ENCODE measurements around the gene ABCA8. TPM values are rescaled to one million over a fixed set of nuclear protein-coding genes. Genes with fewer than 3 reads are reported as not detected.
"Not testable (repeated sequence)": the region's sequence is repeated elsewhere in the genome, so short reads cannot be mapped to it uniquely, and the experiment has no call there.

ABCA8 gene
- polyA plus RNA-seq, 3 donors = 3.7 to 32.8 (median 22.9) TPM

- H3K27ac ChIP-seq (ENCODE audit: low read depth, low read length) = no peak overlapping the region
- 73 to 90% (median 78%) methylated on average over 7 of the region's 7 CpGs for WGBS, 3 donors
These were observed 105.2 kb downstream of the ABCA8 start for GRCh38 chr17:68849673-68850610.

- no peak overlapping the region for H3K27ac ChIP-seq (ENCODE audit: low read depth, low read length)
- WGBS, 3 donors = 56 to 71% (median 67%) methylated on average over 1 of the region's 1 CpG
These were observed 107.5 kb downstream of the ABCA8 start for GRCh38 chr17:68847711-68848110.

- H3K27ac ChIP-seq (ENCODE audit: low read depth, low read length) = no peak overlapping the region
- 20 to 68% (median 47%) methylated on average over 3 of the region's 3 CpGs for WGBS, 3 donors
These were observed 111.7 kb downstream of the ABCA8 start for GRCh38 chr17:68843522-68843921.

- 53 to 73% (median 54%) methylated on average over 4 of the region's 4 CpGs for WGBS, 3 donors
- no peak overlapping the region for H3K27ac ChIP-seq (ENCODE audit: low read depth, low read length)
These were observed 115.1 kb downstream of the ABCA8 start for GRCh38 chr17:68840073-68840472.

GRCh38 chr17:68835071-68835470 is 120.1 kb downstream of the ABCA8 start:
- 36 to 69% (median 36%) methylated on average over 2 of the region's 2 CpGs for WGBS, 3 donors
- H3K27ac ChIP-seq (ENCODE audit: low read depth, low read length) = no peak overlapping the region

- WGBS, 3 donors = 88 to 95% (median 94%) methylated on average over 2 of the region's 2 CpGs
- no peak overlapping the region for H3K27ac ChIP-seq (ENCODE audit: low read depth, low read length)
These were observed 120.8 kb downstream of the ABCA8 start for GRCh38 chr17:68834328-68834836.

GRCh38 chr17:68832109-68832802 is 122.9 kb downstream of the ABCA8 start:
- no peak overlapping the region for H3K27ac ChIP-seq (ENCODE audit: low read depth, low read length)
- 37 to 60% (median 38%) methylated on average over 2 of the region's 2 CpGs for WGBS, 3 donors

GRCh38 chr17:68831170-68831569 is 124.0 kb downstream of the ABCA8 start:
- H3K27ac ChIP-seq (ENCODE audit: low read depth, low read length) = no peak overlapping the region
- WGBS, 3 donors = 83 to 90% (median 90%) methylated on average over 7 of the region's 7 CpGs

- H3K27ac ChIP-seq (ENCODE audit: low read depth, low read length) = no peak overlapping the region
- WGBS, 3 donors = 71 to 87% (median 72%) methylated on average over 2 of the region's 2 CpGs
These were observed 124.9 kb downstream of the ABCA8 start for GRCh38 chr17:68830313-68830712.

GRCh38 chr17:68829211-68829610 is 126.0 kb downstream of the ABCA8 start:
- WGBS, 3 donors = 82 to 90% (median 82%) methylated on average over 4 of the region's 4 CpGs
- no peak overlapping the region for H3K27ac ChIP-seq (ENCODE audit: low read depth, low read length)

GRCh38 chr17:68824707-68825106 is 130.5 kb downstream of the ABCA8 start:
- no peak overlapping the region for H3K27ac ChIP-seq (ENCODE audit: low read depth, low read length)
- WGBS, 3 donors = 81 to 89% (median 85%) methylated on average over 3 of the region's 3 CpGs

GRCh38 chr17:68824185-68824584 is 131.0 kb downstream of the ABCA8 start:
- WGBS, 3 donors = 73 to 91% (median 83%) methylated on average over 5 of the region's 5 CpGs
- H3K27ac ChIP-seq (ENCODE audit: low read depth, low read length) = not testable (repeated sequence)

- H3K27ac ChIP-seq (ENCODE audit: low read depth, low read length) = no peak overlapping the region
- WGBS, 3 donors = 74 to 90% (median 80%) methylated on average over 3 of the region's 3 CpGs
These were observed 132.4 kb downstream of the ABCA8 start for GRCh38 chr17:68822719-68823289.

- no peak overlapping the region for H3K27ac ChIP-seq (ENCODE audit: low read depth, low read length)
- WGBS, 3 donors = 46 to 66% (median 50%) methylated on average over 3 of the region's 3 CpGs
These were observed 133.1 kb downstream of the ABCA8 start for GRCh38 chr17:68821860-68822696.

- no peak overlapping the region for H3K27ac ChIP-seq (ENCODE audit: low read depth, low read length)
- WGBS, 3 donors = 64 to 92% (median 90%) methylated on average over 8 of the region's 8 CpGs
These were observed 134.2 kb downstream of the ABCA8 start for GRCh38 chr17:68820825-68821481.

- WGBS, 3 donors = 41 to 92% (median 89%) methylated on average over 5 of the region's 5 CpGs
- H3K27ac ChIP-seq (ENCODE audit: low read depth, low read length) = no peak overlapping the region
These were observed 134.7 kb downstream of the ABCA8 start for GRCh38 chr17:68820476-68820824.

- no peak overlapping the region for H3K27ac ChIP-seq (ENCODE audit: low read depth, low read length)
- 80 to 83% (median 82%) methylated on average over 5 of the region's 5 CpGs for WGBS, 3 donors
These were observed 135.7 kb downstream of the ABCA8 start for GRCh38 chr17:68819465-68819864.

Measured in adipose tissue (tissue), 3 donors.